Measurements from ENCODE around the gene LMOD3.

The LMOD3 gene

GRCh38 chr3:69095636-69096035 is 26.8 kb downstream of the LMOD3 start:
- Histone ChIP-seq H3K27ac (replicated peaks) (peak overlapping the region; percentile 8; the same call in 1 of the 2 replicates), H3K4me3 (replicated peaks; ENCODE audit: insufficient read depth, low read length) (no peak overlapping the region), H3K27me3 (ENCODE audit: insufficient read depth, poor library complexity, severe bottlenecking) (no peaks in the 10 kb centered on the region)
- TF ChIP-seq POLR2AphosphoS5 (IDR thresholded peaks at IDR 0.05; ENCODE audit: low read depth): no peak
- TF ChIP-seq GABPA (IDR thresholded peaks at IDR 0.05; ENCODE audit: low read depth): no peak
- no peak for DNase-seq (ENCODE audit: low read depth in 1 of 2, low spot score in 1 of 2)

GRCh38 chr3:69094467-69095205 is 27.8 kb downstream of the LMOD3 start:
- peak in 1 of 2 experiments; percentile 56 for DNase-seq (ENCODE audit: low read depth in 1 of 2, low spot score in 1 of 2)
- Histone ChIP-seq H3K27me3 (ENCODE audit: insufficient read depth, poor library complexity, severe bottlenecking) (no peaks in the 10 kb centered on the region), H3K27ac (replicated peaks) (peak overlapping the region; percentile 72), H3K4me3 (replicated peaks; ENCODE audit: insufficient read depth, low read length) (no peak overlapping the region)
- TF ChIP-seq, protein P1, sequence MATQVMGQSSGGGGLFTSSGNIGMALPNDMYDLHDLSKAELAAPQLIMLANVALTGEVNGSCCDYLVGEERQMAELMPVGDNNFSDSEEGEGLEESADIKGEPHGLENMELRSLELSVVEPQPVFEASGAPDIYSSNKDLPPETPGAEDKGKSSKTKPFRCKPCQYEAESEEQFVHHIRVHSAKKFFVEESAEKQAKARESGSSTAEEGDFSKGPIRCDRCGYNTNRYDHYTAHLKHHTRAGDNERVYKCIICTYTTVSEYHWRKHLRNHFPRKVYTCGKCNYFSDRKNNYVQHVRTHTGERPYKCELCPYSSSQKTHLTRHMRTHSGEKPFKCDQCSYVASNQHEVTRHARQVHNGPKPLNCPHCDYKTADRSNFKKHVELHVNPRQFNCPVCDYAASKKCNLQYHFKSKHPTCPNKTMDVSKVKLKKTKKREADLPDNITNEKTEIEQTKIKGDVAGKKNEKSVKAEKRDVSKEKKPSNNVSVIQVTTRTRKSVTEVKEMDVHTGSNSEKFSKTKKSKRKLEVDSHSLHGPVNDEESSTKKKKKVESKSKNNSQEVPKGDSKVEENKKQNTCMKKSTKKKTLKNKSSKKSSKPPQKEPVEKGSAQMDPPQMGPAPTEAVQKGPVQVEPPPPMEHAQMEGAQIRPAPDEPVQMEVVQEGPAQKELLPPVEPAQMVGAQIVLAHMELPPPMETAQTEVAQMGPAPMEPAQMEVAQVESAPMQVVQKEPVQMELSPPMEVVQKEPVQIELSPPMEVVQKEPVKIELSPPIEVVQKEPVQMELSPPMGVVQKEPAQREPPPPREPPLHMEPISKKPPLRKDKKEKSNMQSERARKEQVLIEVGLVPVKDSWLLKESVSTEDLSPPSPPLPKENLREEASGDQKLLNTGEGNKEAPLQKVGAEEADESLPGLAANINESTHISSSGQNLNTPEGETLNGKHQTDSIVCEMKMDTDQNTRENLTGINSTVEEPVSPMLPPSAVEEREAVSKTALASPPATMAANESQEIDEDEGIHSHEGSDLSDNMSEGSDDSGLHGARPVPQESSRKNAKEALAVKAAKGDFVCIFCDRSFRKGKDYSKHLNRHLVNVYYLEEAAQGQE (IDR thresholded peaks at IDR 0.05; ENCODE audit: insufficient replicate concordance, low read depth): no peak
- TF ChIP-seq, protein P2, sequence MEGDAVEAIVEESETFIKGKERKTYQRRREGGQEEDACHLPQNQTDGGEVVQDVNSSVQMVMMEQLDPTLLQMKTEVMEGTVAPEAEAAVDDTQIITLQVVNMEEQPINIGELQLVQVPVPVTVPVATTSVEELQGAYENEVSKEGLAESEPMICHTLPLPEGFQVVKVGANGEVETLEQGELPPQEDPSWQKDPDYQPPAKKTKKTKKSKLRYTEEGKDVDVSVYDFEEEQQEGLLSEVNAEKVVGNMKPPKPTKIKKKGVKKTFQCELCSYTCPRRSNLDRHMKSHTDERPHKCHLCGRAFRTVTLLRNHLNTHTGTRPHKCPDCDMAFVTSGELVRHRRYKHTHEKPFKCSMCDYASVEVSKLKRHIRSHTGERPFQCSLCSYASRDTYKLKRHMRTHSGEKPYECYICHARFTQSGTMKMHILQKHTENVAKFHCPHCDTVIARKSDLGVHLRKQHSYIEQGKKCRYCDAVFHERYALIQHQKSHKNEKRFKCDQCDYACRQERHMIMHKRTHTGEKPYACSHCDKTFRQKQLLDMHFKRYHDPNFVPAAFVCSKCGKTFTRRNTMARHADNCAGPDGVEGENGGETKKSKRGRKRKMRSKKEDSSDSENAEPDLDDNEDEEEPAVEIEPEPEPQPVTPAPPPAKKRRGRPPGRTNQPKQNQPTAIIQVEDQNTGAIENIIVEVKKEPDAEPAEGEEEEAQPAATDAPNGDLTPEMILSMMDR (IDR thresholded peaks at IDR 0.05; ENCODE audit: insufficient read depth, low read length): no peak
- TF ChIP-seq GABPA (IDR thresholded peaks at IDR 0.05; ENCODE audit: low read depth): no peak
- TF ChIP-seq POLR2AphosphoS5 (IDR thresholded peaks at IDR 0.05; ENCODE audit: low read depth): no peak
- TF ChIP-seq SPI1 (IDR thresholded peaks at IDR 0.05; ENCODE audit: borderline replicate concordance, low read depth): peak; percentile 68

GRCh38 chr3:69092030-69092516 is 30.3 kb downstream of the LMOD3 start:
- TF ChIP-seq GABPA (IDR thresholded peaks at IDR 0.05; ENCODE audit: low read depth): peak; percentile 36; the same call in 1 of the 2 replicates
- TF ChIP-seq SPI1 (IDR thresholded peaks at IDR 0.05; ENCODE audit: borderline replicate concordance, low read depth): peak; percentile 91
- TF ChIP-seq, protein P2 (IDR thresholded peaks at IDR 0.05; ENCODE audit: insufficient read depth, low read length): no peak
- DNase-seq (ENCODE audit: low read depth in 1 of 2, low spot score in 1 of 2): peak; percentile 21 to 65
- Histone ChIP-seq H3K27me3 (ENCODE audit: insufficient read depth, poor library complexity, severe bottlenecking) (no peaks in the 10 kb centered on the region), H3K27ac (replicated peaks) (peak overlapping the region; percentile 72), H3K4me3 (replicated peaks; ENCODE audit: insufficient read depth, low read length) (0 out of 2 replicates have a peak overlapping the region, but pooled peaks have one; percentile 2)

DNA sequence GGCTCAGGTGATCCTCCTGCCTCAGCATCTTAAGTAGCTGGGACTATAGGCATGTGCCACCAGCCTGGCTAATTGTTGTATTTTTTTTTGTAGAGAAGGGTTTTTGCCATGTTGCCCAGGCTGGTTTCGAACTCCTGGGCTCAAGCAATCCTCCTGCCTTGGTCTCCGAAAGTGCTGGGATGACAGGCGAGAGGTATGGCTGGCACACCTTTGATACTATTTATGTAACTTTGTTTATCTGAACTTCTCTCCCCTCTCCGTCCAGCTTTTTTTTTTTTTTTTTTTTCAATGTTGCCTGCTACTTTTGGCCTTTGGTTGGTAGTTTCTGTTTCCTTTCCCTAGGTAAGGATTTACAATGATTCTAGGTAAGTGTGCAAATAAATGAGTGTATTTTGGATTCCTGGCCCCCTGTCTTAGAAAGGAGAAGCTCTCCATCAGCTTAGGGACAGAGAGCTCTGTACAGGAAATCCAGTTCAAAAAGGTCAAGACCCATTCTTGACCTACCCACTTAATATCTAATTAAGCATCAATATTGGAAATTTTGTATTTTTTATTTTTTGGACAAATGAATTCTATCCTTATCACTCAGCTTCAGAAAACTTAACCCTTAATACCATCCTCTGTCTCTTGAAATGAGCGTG is 30.9 kb downstream of the LMOD3 start:
- no peak overlapping the region for H3K4me3 ChIP-seq (replicated peaks; ENCODE audit: insufficient read depth, low read length)
- peak overlapping the region; percentile 72 for H3K27ac ChIP-seq (replicated peaks)

DNA sequence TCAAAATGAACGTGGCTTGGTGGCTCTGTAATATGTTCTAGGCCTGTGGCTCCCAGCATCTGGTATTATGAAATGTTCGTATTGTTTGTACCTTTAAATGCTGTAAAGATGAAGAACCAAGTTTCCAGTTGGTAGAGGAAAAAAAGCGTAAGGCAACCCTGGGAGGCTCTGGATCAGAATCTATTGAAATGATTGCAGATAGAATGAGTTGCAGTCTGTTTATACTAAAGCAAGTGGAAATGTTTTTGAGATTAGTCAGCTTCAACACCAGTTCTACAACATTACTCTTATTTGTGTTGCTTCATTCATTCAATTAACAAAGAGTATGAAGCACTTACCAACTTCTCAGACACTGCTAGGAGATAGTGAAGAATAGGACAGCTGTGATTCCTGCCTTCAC is 32.4 kb downstream of the LMOD3 start:
- Histone ChIP-seq H3K27ac (replicated peaks) (no peak overlapping the region; the same call in 1 of the 2 replicates), H3K4me3 (replicated peaks; ENCODE audit: insufficient read depth, low read length) (no peak overlapping the region), H3K27me3 (ENCODE audit: insufficient read depth, poor library complexity, severe bottlenecking) (no peaks in the 10 kb centered on the region)
- TF ChIP-seq SPI1 (IDR thresholded peaks at IDR 0.05; ENCODE audit: borderline replicate concordance, low read depth): no peak
- TF ChIP-seq, protein P2 (IDR thresholded peaks at IDR 0.05; ENCODE audit: insufficient read depth, low read length): no peak
- TF ChIP-seq GABPA (IDR thresholded peaks at IDR 0.05; ENCODE audit: low read depth): no peak
- no peak for TF ChIP-seq POLR2AphosphoS5 (IDR thresholded peaks at IDR 0.05; ENCODE audit: low read depth)
- TF ChIP-seq, protein P1 (IDR thresholded peaks at IDR 0.05; ENCODE audit: insufficient replicate concordance, low read depth): no peak
- no peak for DNase-seq (ENCODE audit: low read depth in 1 of 2, low spot score in 1 of 2)

More for the DNA sequence above, 30.9 kb downstream of the LMOD3 start:
- H3K27me3 ChIP-seq (ENCODE audit: insufficient read depth, poor library complexity, severe bottlenecking): no peaks in the 10 kb centered on the region
- DNase-seq (ENCODE audit: low read depth in 1 of 2, low spot score in 1 of 2): no peak
- no peak for TF ChIP-seq SPI1 (IDR thresholded peaks at IDR 0.05; ENCODE audit: borderline replicate concordance, low read depth)
